ENCODE data around the gene DCANP1. TPM values are rescaled to one million over a fixed set of nuclear protein-coding genes. Genes with fewer than 3 reads are reported as not detected.

The DCANP1 gene
- total and polyA plus RNA-seq, 2 donors (not counting 3 experiments of a cell fraction or from before 2014, with no cell fraction given) = not detected

- Histone ChIP-seq H3K9ac (replicated peaks; ENCODE audit: extremely low read depth, insufficient read depth, low read length) (no peak overlapping the region), H3K4me1 (ENCODE audit: control insufficient read depth, extremely low read depth, insufficient read depth, low read length) (no peaks in the 10 kb centered on the region), H3K4me2 (ENCODE audit: insufficient read depth, low read length) (no peak overlapping the region), H3K27me3 (ENCODE audit: control insufficient read depth in 2 of 2, insufficient read depth in 2 of 2, low read length in 2 of 2) (peaks cover 32 to 37% of the 10 kb centered on the region in 2 experiments), H3K79me2 (ENCODE audit: control insufficient read depth, insufficient read depth, low read length) (no peaks in the 10 kb centered on the region), H3K36me3 (ENCODE audit: control insufficient read depth in 2 of 2, extremely low read depth in 1 of 2, insufficient read depth in 2 of 2, low read length in 2 of 2) (no peaks in the 10 kb centered on the region), H3K4me3 (replicated peaks in 1 of 3; ENCODE audit: insufficient read depth in 1 of 3, low read depth in 1 of 3, low read length in 3 of 3) (no peak overlapping the region), H3K9me3 (replicated peaks; ENCODE audit: control insufficient read depth, insufficient read depth, low read length) (no peaks in the 10 kb centered on the region), H4K20me1 (replicated peaks; ENCODE audit: control insufficient read depth, extremely low read depth, insufficient read depth, low read length) (no peaks in the 10 kb centered on the region), H2AFZ (ENCODE audit: low read depth, low read length) (no peak overlapping the region), H3K27ac (ENCODE audit: insufficient read depth, low read depth, low read length) (no peak overlapping the region), H3K9me1 (replicated peaks; ENCODE audit: control insufficient read depth, extremely low read depth, insufficient read depth, low read length) (no peaks in the 10 kb centered on the region)
- ChIA-PET CTCF (interaction anchor here (1.1 to 1.8 kb wide), 3 partner anchors 17 to 84 kb away, joined by 3 to 6 read pairs (median 4); no protein-coding TSS in a partner anchor), POLR2A (no interaction called here)
- no TSS peak for BruUV-seq (replicated peaks)
- dilution Hi-C loops (cut with MboI; ENCODE audit: extremely low pct_ligation_motif_present, low sequenced_read_pairs) = no loop called here
- intact Hi-C loops (cut with micrococcal nuclease) = no loop called here
- no peak for DNase-seq (ENCODE audit: low read depth, low spot score)
- TF ChIP-seq POLR2A (IDR thresholded peaks at IDR 0.05; ENCODE audit: low read depth, low read length) (no peak), GATA2 (IDR thresholded peaks at IDR 0.05; ENCODE audit: insufficient read depth, insufficient read length, low read depth, low read length) (no peak), CTCF (IDR thresholded peaks at IDR 0.05; ENCODE audit: extremely low read depth in 1 of 2, insufficient read depth in 1 of 2, low read depth in 1 of 2, low read length in 2 of 2) (no peak), MAX (IDR thresholded peaks at IDR 0.05; ENCODE audit: insufficient read depth, insufficient read length) (no peak), MYC (IDR thresholded peaks at IDR 0.05; ENCODE audit: low read depth, low read length) (no peak), POLR2AphosphoS5 (IDR thresholded peaks at IDR 0.05; ENCODE audit: insufficient read depth, low read depth, low read length) (no peak), FOS (IDR thresholded peaks at IDR 0.05; ENCODE audit: borderline replicate concordance, insufficient read depth, low read length) (no peak), JUN (IDR thresholded peaks at IDR 0.05; ENCODE audit: borderline replicate concordance, insufficient read depth, insufficient read length, low read depth) (no peak)
- FAIRE-seq = no peak
Observed at GRCh38 chr5:135483254-135483653, 36.1 kb upstream of the DCANP1 start.

Data from endothelial cell of umbilical vein (primary cell).